ENCODE data around the gene DIPK1C.

The DIPK1C gene

DNA sequence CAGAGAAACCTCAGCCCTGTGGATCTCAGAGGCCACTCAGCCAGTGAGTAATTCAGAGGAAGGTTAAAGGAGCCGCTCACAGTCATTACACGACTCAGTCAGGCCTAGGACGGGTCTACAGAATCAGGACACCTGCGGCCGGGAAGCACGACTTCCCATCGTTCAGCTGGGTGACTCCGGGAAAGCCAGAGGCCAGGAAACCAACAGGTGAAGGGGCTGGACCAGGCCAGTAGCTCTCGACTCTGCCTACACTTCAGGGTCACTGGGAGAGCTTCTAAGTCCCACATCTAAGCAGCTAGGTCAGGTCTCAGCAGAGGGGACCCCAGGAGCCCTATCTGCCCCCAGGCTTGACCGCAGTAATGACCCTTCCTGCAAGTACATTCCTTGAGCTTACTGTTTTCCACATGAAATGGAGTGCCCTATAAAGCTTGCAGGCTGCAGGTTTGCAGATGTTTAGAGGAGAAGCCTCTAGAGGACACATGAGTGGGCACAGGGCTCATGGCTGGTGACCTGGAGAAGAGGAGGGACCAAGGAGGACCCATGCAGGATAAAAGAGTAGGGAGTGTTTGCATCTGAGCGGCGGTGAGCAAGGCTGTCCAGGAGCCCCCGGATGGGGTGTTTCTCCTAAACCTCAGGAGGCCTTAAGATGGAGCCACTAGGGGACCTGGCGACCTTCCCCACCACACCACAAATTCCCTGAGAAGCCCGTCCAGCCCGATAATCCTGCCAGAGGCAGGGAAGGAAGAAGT, 9.5 kb downstream of the DIPK1C start:
- DNase-seq = no peak

- DNase-seq = no peak
These were observed 10.3 kb downstream of the DIPK1C start for GRCh38 chr18:74446631-74447403.

GRCh38 chr18:74446178-74446577, 10.9 kb downstream of the DIPK1C start:
- DNase-seq = no peak

GRCh38 chr18:74445585-74445984, 11.5 kb downstream of the DIPK1C start:
- no peak for DNase-seq

DNA sequence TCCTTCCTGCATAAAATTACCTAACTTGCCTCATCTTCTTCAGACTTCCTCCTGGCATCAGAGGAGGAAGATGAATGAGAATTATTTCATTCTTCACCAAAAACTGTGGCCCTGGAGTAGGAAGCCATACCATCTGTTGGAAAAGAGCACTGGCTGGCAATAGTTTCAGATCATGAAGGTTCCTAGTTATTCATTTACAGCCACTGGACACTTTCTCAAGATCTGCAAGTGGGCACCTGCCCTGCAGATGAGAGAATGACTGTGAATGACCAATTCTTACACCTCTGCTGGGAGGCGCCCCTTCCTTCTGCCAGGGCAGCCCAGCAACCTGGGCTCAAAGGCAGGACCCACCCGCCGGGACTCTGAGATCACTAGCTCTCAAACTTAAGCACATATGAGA, 13.0 kb downstream of the DIPK1C start:
- no peak for DNase-seq

DNA sequence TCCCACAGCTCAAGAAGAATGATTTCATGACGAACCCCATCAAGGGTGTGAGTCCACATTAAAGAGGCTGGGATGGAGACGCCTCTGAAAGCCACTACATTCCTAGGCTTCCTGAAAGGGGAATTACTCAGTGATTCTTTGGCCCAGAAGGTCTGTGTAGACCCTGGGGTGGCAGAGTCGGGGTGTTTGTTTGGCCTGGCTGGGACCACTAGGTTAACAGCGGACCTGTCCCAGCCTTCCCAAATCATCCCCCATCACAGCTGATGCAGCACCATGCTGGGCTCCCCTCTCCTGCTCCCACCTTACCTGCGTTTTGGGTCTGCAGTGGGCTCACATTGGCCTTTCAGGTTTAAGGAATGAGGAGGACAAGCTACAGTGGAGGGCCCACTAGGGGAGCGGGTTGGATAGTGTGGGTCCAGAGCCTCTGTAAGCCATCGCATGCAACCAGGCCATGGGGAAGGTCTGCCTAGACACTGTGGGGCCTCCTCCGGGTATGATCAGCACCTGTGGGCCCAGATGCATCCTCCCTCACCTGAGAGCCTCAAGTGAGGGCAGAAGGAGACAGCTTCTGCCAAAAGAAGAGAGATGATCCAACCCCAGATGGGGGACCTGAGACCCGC, 16.2 kb downstream of the DIPK1C start:
- DNase-seq = no peak

GRCh38 chr18:74438091-74438490, 19.0 kb downstream of the DIPK1C start:
- DNase-seq = no peak

GRCh38 chr18:74436158-74436769, 20.8 kb downstream of the DIPK1C start:
- no peak for DNase-seq

DNA sequence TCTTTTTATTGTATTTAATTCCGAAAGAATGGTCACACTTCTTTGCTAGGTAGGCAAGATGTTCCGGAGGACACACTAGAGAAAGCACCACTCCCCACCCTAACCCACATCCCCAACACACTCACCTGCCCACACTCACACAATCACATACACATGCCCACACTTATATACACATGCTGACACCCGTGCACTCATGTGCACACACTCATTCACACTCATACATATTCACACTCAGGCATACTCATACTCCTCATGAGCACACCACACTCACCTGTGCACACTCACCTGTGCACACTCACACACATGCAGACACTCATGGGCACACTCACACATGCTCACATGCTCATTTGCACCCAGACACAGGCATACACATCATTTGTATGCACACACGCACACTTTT, 21.4 kb downstream of the DIPK1C start:
- DNase-seq = no peak

GRCh38 chr18:74434466-74434865, 22.6 kb downstream of the DIPK1C start:
- DNase-seq = no peak

GRCh38 chr18:74430806-74431571, 26.1 kb downstream of the DIPK1C start:
- DNase-seq = no peak

- no peak for DNase-seq
These were observed 26.9 kb downstream of the DIPK1C start for GRCh38 chr18:74430231-74430630.

- DNase-seq = no peak
These were observed 28.0 kb downstream of the DIPK1C start for GRCh38 chr18:74429096-74429495.

DNA sequence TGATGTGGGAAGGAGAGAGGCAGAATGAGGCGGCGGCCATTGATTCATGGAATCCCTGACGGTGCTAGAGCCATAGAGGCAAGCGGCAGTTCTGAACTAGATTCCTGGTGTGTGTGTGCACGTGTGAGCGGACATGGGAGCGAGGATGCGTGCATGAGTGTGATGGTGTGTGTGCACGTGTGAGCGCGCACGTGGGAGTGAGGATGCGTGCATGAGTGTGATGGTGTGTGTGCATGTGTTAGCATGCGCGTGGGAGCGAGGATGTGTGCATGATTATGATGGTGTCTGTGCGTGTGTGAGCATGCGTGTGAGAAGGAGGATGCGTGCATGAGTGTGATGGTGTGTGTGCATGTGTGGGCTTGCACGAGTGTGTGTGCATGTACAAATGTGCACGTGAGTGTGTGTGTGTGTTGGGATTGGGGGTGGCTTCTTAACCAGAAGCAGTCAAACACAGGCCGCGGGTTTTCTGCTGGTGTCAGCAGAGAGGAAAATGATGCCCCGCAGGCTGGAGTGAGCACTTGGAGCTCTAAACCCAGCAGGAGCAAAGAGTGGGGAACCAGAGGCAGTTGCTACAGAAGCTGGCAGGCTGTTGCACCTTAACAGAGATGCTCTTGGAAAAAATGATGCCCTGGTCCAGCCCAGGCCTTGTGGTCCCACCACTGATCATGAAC, 29.5 kb downstream of the DIPK1C start:
- no peak for DNase-seq

DNA sequence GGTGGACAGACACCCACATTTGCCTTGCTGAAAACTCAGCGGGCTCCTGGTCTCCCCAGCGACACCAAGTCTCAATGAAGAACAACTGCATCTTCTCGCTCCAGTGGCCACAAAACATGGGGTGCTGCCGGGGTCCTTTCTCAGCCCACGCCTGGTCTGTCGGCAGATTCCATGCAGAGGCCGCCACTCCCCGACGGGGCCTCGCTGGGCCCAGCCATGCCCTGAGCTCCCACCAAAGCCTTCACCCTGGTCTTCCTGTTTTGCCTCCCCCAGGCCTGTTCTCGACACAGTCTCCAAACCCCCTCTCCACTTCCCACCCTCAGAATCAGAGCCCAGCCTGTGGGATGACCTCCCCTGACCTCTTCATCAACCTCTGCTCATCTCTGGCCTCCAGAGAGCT, 31.2 kb downstream of the DIPK1C start:
- no peak for DNase-seq

DNA sequence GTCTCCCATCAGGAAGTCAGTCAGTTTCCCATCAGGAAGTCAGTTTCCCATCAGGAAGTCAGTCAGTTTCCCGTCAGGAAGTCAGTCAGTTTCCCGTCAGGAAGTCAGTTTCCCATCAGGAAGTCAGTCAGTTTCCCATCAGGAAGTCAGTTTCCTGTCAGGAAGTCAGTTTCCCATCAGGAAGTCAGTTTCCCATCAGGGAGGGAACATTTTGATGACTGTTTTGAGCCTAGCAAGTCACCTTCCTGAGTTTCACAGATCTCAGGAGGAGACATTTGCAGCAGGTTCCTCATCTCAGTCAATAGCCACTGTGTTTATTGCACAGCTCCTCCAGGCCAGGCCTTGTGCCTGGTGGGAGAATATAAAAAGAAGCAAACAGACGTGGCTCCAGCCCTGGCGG, 31.9 kb downstream of the DIPK1C start:
- DNase-seq = no peak

DNA sequence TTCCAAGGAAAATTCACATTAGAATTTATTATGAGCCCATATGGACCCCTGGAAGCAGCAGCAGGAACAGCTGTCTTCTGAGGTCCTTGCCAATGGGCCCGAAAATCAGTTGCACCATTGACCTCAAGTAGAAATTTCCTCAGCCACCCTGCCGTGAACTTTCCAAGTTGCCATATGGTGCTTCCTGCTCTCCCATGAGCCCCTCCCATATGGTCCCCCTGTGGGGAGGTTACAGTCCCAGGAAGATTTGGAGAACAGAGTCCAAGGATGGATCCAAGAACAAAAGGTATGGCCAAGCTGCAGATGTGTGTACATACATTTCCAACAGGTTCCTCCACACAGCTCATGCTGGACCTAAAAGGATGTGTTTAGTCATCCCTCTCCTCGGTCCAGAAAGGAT, 34.6 kb downstream of the DIPK1C start:
- DNase-seq = no peak

GRCh38 chr18:74420926-74421325, 36.2 kb downstream of the DIPK1C start:
- no peak for DNase-seq

DNA sequence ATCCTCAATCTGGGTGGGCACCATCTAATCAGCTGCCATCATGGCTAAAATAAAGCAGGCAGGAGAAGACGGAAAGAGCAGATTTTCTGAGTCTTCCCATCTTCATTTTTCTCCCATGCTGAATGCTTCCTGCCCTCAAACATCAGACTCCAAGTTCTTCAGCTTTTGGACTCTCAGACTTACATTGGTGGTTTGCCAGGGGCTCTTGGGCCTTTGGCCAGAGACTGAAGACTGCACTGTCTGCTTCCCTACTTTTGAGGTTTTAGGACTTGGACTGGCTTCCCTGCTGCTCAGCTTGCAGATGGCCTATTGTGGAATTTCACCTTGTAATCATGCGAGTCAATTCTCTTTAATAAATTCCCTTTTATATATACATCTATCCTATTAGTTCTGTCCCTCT, 36.6 kb downstream of the DIPK1C start:
- DNase-seq = no peak

GRCh38 chr18:74419761-74420160, 37.3 kb downstream of the DIPK1C start:
- DNase-seq = no peak

DNA sequence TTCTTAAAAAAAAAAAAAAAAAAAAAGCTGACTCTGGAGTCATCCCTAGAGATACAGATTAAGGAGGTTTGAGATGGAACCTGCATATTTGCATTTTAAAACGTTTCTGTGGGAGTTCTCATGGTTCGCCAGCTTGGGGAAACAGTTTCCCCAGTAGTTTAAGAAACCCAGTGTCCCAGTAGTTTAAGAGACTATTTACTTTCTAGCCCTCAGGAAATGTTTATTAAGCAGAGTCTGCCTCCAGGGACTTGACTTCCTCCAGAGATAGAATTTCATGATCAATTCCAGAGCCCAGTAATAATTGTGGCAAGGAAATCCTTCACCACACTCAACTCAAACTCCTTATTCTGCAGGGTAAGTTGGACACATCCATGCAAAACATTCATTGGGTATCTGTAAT, 39.1 kb downstream of the DIPK1C start:
- no peak for DNase-seq

GRCh38 chr18:74416124-74416523, 41.0 kb downstream of the DIPK1C start:
- no peak for DNase-seq

Data from NCI-H2029 (cell line).